ENCODE data around the gene POC1A. TPM values are rescaled to one million over a fixed set of nuclear protein-coding genes. Genes with fewer than 3 reads are reported as not detected.

POC1A gene
- total and polyA plus RNA-seq, 2 donors (not counting 1 experiment from before 2014, with no cell fraction given) = 3.8 to 17.7 TPM

DNA sequence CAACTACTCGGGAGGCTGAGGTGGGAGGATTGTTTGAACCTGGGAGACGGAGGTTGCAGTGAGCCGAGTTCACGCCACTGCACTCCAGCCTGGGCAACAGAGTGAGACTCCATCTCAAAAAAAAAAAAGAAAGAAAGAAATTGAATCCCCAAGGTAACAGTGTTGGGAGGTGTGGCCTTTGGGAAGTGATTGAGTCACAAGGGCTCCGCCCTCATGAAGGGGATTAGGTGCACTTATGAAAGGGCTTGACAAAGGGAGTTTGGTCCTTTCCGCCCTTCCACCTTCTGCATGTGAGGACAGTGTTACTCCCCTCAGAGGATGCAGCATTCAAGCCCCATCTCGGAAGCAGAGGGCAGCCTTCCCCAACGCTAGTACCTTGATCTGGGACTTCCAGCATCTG, 21.3 kb downstream of the POC1A start:
- H3K4me3 ChIP-seq (replicated peaks in 1 of 4; ENCODE audit: control extremely low read depth in 1 of 4, insufficient read depth in 1 of 4, low read depth in 3 of 4, low read length in 4 of 4) = no peak overlapping the region
- no peak for TF ChIP-seq EZH2 (IDR thresholded peaks at IDR 0.05; ENCODE audit: low read length, missing control alignments)
- TF ChIP-seq CTCF (conservative IDR thresholded peaks at IDR 0.05 in 1 of 2, IDR thresholded peaks at IDR 0.05 in 1 of 2; ENCODE audit: low read depth in 1 of 2, low read length in 2 of 2) = no peak
- H3K9me3 ChIP-seq (ENCODE audit: control insufficient read depth, insufficient read depth, low read depth, low read length) = no peaks in the 10 kb centered on the region
- H3K4me1 ChIP-seq (ENCODE audit: control insufficient read depth, extremely low read depth, insufficient read depth, low read length) = peaks cover 4% of the 10 kb centered on the region
- H3K27ac ChIP-seq (ENCODE audit: insufficient read depth, low read length) = no peak overlapping the region
- no peaks in the 10 kb centered on the region for H4K20me1 ChIP-seq (ENCODE audit: control insufficient read depth, extremely low read depth, insufficient read depth, low read length)
- H3K4me2 ChIP-seq (ENCODE audit: extremely low read depth, insufficient read depth, low read length) = no peak overlapping the region
- no peaks in the 10 kb centered on the region for H3K27me3 ChIP-seq (ENCODE audit: control insufficient read depth, insufficient read depth, low read length)
- H2AFZ ChIP-seq (ENCODE audit: low read length) = no peak overlapping the region
- DNase-seq (ENCODE audit: low read depth in 2 of 2) = no peak
- no peaks in the 10 kb centered on the region for H3K79me2 ChIP-seq (ENCODE audit: control insufficient read depth, insufficient read depth, low read length)
- peaks cover 4% of the 10 kb centered on the region for H3K36me3 ChIP-seq (ENCODE audit: control insufficient read depth, insufficient read depth, low read length)
- no peak overlapping the region for H3K9ac ChIP-seq (ENCODE audit: insufficient read depth, low read length)

GRCh38 chr3:52132041-52132440, 22.2 kb downstream of the POC1A start:
- H3K27ac ChIP-seq (ENCODE audit: insufficient read depth, low read length) = no peak overlapping the region
- H3K4me2 ChIP-seq (ENCODE audit: extremely low read depth, insufficient read depth, low read length) = no peak overlapping the region
- no peaks in the 10 kb centered on the region for H3K9me3 ChIP-seq (ENCODE audit: control insufficient read depth, insufficient read depth, low read depth, low read length)
- H3K4me1 ChIP-seq (ENCODE audit: control insufficient read depth, extremely low read depth, insufficient read depth, low read length) = peaks cover 4% of the 10 kb centered on the region
- DNase-seq (ENCODE audit: low read depth in 2 of 2) = no peak
- H4K20me1 ChIP-seq (ENCODE audit: control insufficient read depth, extremely low read depth, insufficient read depth, low read length) = no peaks in the 10 kb centered on the region
- TF ChIP-seq CTCF (conservative IDR thresholded peaks at IDR 0.05 in 1 of 2, IDR thresholded peaks at IDR 0.05 in 1 of 2; ENCODE audit: low read depth in 1 of 2, low read length in 2 of 2) (no peak), EZH2 (IDR thresholded peaks at IDR 0.05; ENCODE audit: low read length, missing control alignments) (no peak)
- no peak overlapping the region for H3K9ac ChIP-seq (ENCODE audit: insufficient read depth, low read length)
- no peak overlapping the region for H3K4me3 ChIP-seq (replicated peaks in 1 of 4; ENCODE audit: control extremely low read depth in 1 of 4, insufficient read depth in 1 of 4, low read depth in 3 of 4, low read length in 4 of 4)
- no peaks in the 10 kb centered on the region for H3K79me2 ChIP-seq (ENCODE audit: control insufficient read depth, insufficient read depth, low read length)
- H3K36me3 ChIP-seq (ENCODE audit: control insufficient read depth, insufficient read depth, low read length) = no peaks in the 10 kb centered on the region
- no peak overlapping the region for H2AFZ ChIP-seq (ENCODE audit: low read length)
- H3K27me3 ChIP-seq (ENCODE audit: control insufficient read depth, insufficient read depth, low read length) = no peaks in the 10 kb centered on the region

DNA sequence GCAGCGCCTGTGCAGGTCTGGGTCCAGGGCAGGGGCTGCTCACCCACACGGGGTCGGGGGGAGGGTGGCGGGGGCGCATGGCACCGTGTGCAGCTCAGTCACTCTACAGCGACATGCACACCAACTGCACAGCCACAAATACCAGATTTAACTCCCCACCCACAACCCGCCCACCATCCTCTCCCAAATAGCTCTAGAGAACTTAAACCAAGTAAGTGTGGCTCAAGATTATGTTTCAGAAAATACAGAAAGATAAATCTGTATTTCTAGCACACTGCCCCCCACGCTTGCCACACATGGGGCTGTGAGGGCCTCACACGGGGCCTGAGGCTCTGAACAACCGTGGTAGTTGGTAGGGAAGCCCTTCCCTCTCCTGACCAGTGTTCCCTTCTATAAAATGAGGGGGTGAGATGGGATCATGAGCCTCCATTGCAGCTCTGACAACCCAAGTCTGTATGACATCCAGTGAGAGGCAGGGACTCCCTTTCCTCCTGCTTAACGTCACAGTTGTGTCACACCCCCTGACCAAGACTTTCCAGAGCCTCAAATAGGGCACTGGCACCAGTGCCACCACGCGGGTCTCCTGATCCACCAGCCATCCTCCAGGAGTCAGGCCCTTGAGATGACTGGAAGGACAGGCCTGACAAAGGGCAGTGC, 23.1 kb downstream of the POC1A start:
- Histone ChIP-seq H3K27me3 (ENCODE audit: control insufficient read depth, insufficient read depth, low read length) (no peaks in the 10 kb centered on the region), H3K27ac (ENCODE audit: insufficient read depth, low read length) (no peak overlapping the region), H3K4me2 (ENCODE audit: extremely low read depth, insufficient read depth, low read length) (no peak overlapping the region), H3K79me2 (ENCODE audit: control insufficient read depth, insufficient read depth, low read length) (no peaks in the 10 kb centered on the region), H3K9me3 (ENCODE audit: control insufficient read depth, insufficient read depth, low read depth, low read length) (no peaks in the 10 kb centered on the region), H3K9ac (ENCODE audit: insufficient read depth, low read length) (no peak overlapping the region), H3K4me1 (ENCODE audit: control insufficient read depth, extremely low read depth, insufficient read depth, low read length) (peaks cover 8% of the 10 kb centered on the region), H3K36me3 (ENCODE audit: control insufficient read depth, insufficient read depth, low read length) (peaks cover 2% of the 10 kb centered on the region), H3K4me3 (replicated peaks in 1 of 4; ENCODE audit: control extremely low read depth in 1 of 4, insufficient read depth in 1 of 4, low read depth in 3 of 4, low read length in 4 of 4) (no peak overlapping the region), H2AFZ (ENCODE audit: low read length) (no peak overlapping the region), H4K20me1 (ENCODE audit: control insufficient read depth, extremely low read depth, insufficient read depth, low read length) (no peaks in the 10 kb centered on the region)
- no peak for TF ChIP-seq EZH2 (IDR thresholded peaks at IDR 0.05; ENCODE audit: low read length, missing control alignments)
- no peak for TF ChIP-seq CTCF (conservative IDR thresholded peaks at IDR 0.05 in 1 of 2, IDR thresholded peaks at IDR 0.05 in 1 of 2; ENCODE audit: low read depth in 1 of 2, low read length in 2 of 2)
- no peak for DNase-seq (ENCODE audit: low read depth in 2 of 2)

All from fibroblast of lung (primary cell).